ENCODE results near the gene PYY.

- TF ChIP-seq CTCF (IDR thresholded peaks at IDR 0.05) (no peak), POLR2A (IDR thresholded peaks at IDR 0.05) (peak in 1 of 2 donors; percentile 42), POLR2AphosphoS5 (IDR thresholded peaks at IDR 0.05) (no peak)
These were observed 45.6 kb downstream of the PYY start for GRCh38 chr17:43907998-43908721.

Data from suprapubic skin (tissue), 4 donors.